Hepatocyte (in vitro differentiated cells): ENCODE data around the gene KCNMA1.

Source experiments
- CTCF ChIP-seq: fragments of 200-600 bp; sonication (generic); IDR thresholded peaks from 2 replicates; pipeline ENCODE4 v1.5.1; 2016; ENCODE audit warnings: antibody characterized with exemption, mild to moderate bottlenecking; ENCODE audit not compliant: poor library complexity
- EZH2 ChIP-seq: fragments of 200-600 bp; sonication (generic); IDR thresholded peaks from 2 replicates; pipeline ENCODE4 v1.6.1; 2016; ENCODE audit warnings: antibody characterized with exemption, mild to moderate bottlenecking, borderline replicate concordance

- TF ChIP-seq CTCF, result no peak
- TF ChIP-seq EZH2, result no peak
These were observed 411.6 kb downstream of the KCNMA1 start for GRCh38 chr10:77226020-77226419.
